Activated CD4-positive, CD25-positive, alpha-beta regulatory T cell treated with anti-CD3 and anti-CD28 coated beads, Interleukin-2, amount 50 U/mL, for 24 hours (primary cell): ENCODE data around the gene ZMYND10.
A peak's percentile ranks its signal among the peaks of the same experiment; 100 is the strongest.

Experiments
- ATAC-seq, 2 donors: fragments of 150-1000 bp; cut with Tn5 transposase; one replicate each; pipeline ENCODE4 v1.10.0; 2021; ENCODE audit warnings: mild to moderate bottlenecking in 1 of 2, moderate library complexity in 1 of 2

Gene ZMYND10

DNA sequence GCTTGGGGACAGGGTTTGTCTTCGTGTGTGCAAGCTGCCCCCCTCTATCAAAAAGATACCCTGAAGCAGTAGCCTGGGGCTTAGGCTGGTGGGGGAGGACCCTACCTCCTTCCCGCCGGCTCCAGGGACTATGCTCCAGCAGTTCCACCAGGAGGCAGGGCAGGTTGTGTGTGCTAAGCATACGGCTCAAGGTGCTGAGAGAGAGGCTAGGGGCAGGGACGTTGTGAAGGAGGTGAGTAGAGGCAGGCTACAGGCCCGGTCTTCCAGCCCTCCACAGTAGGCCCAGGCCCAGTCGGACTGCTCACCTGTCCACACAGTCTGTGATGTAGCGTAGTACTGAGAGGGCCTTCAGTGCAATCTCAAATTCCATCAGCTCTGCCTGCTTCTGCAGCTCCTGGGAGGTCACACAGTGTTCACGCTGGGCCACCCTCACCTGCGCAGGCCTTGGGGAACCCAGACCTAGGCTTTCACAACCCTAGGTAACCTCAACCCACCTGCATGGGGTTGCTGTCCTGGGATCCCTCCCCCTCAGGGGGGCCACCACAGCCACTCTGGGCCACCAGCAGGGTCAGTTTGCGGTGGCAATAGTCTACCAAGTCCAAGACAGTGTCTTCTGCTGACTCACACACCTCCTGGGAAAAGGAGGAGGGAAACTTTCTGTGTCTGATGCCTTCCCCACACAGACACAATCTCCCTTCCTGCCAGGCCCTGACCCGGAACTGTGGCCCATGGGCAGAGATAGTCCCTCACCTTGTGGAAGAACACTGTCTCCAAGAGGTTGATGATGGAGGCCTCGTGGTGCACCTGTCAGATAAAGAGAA, 2.5 kb downstream of the ZMYND10 start:
- no peak for ATAC-seq

DNA sequence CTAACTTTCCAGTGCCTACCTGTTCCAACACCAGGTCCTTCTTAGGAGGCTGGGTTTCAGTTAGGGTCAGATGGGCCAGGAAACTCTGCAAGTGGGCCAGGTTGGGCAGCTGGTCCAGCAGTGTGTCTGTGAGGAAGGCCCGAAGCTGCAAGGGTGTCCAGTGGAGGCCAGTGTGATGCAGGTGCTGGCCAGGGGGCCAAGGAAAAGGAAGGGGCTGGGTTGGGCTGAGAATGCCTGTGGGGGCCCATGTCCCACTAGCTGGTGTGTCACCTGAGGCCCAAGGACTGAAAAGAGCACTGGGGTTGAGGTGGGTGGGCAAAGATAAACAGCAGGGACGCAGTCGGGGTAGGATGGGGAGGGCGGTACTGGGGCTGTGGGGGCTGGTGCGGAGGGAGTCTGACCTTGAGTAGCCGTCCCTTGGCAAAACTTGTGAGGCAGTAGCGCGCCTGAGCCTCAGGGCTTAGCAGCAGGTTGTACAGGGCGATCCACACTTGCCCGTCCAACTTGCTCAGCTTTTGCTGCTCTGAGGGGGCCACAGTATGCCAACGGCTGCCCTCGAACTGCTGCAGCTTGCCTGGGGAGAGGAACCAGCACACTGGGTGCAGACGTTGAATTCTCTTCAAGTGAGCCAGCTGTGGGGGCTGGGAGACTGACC, 3.4 kb downstream of the ZMYND10 start:
- no peak for ATAC-seq

DNA sequence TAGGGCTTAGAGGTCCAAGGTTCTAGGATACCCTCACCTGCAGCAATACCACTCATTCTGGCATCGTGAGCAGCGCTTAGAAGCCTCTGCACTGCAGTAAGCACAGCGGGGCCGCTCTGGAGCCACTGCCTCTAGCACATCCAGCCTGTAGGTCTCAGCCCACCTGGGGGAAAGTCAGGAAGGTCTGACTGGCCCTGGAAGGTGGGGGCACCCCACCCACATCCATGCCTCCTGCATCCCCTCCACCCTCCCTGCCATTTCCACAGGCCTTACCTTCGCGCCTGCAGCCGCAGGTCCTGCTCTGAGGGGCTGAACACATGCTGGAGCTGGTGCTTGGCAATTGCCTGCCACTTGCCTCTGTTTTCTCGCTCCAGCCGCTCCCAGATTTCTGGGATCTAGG, 4.0 kb downstream of the ZMYND10 start:
- ATAC-seq, result no peak

GRCh38 chr3:50340448-50341329, 4.8 kb downstream of the ZMYND10 start, which contains the start of gene RASSF1:
RASSF1 (minus strand) TSS chr3:50340836; CDS start chr3:50340805, 31 bp downstream.
- ATAC-seq, result peak; percentile 12 to 17

- ATAC-seq, result no peak
Measured at GRCh38 chr3:50340147-50340447, 5.4 kb downstream of the ZMYND10 start.

DNA sequence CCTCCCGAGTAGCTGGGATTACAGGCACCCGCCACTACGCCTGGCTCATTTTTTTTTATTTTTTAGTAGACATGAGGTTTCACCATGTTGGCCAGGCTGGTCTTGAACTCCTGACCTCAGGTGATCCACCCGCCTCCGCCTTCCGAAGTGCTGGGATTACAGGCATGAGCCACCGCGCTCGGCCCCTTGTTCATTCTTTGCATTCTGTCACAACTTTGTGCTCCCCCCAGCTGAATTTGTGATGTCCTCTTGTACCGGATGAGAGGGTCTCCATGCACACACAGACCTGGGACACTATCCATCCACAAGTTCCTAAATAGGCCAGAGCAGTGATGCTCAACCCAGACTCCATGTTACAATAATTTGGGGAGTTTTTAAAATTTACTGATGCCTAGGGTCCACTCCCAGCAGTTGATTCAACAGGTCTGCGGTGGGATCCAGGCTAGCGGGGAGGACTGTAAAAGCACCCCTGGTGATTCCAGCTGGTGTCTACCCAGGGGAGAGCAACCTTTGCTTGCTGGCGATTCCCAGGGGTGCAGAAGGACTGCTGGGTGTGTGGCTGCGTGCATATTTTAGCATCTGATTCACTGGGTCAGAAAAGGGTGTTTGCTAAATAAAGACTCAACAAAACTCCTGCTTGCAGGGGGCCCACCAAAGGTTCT, 5.9 kb downstream of the ZMYND10 start:
- ATAC-seq, result no peak

DNA sequence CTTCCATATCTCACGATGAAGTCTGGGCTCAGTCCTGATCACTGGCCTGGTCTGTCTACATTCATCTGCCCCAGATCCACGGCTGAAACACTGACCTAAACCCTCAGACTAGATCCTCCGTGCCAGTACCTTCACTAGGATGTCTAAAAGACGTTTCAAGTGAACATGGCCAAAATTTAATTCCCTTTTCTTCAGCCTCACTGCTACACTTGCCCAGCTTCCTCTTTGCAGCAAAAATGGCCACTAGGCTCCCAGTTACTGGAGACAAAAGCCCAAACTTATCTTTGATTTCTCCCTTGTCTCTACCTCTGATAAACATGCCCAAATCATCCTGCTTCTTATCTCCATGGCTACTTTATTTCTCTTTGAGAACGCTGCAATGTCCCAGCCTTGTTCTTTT, 6.6 kb downstream of the ZMYND10 start:
- no peak for ATAC-seq

- peak; percentile 83 to 84 for ATAC-seq
Measured at GRCh38 chr3:50337175-50337861, 8.2 kb downstream of the ZMYND10 start.

GRCh38 chr3:50336452-50337174, 8.9 kb downstream of the ZMYND10 start:
- ATAC-seq, result peak; percentile 34 to 36

DNA sequence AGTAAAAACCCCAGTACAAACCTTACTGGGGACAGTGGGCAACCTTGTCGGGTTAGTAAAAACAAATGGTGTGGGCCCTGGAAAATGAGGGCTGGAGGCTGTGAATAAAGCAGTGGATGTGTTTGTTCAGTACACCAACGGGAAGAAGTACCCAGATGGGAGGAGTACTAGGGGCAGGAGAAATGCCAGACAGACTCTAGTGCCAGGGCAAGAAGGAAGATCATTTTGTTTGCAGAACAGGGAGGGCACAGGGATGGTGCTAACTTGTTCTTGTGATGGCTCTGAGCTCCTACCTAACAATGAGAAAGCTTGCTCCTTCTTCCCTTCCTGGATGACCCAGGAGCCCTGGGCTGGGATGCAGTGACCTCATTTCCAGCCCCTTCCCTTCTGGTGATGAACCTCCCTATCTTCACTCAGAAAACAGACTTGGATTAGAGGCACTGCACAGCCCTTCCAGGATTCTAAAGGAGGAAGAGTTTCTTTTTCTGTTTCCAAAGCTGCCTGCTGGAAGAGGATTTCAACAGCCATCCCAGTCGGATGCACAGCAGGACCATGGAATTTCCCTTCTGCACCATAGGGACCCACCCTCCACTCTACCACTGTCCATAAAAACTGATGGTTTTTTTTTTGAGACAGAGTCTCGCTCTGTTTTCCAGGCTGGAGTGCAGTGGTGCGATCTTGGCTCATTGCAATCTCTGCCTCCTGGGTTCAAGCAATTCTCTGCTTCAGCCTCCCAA, 11.0 kb downstream of the ZMYND10 start:
- ATAC-seq, result no peak

DNA sequence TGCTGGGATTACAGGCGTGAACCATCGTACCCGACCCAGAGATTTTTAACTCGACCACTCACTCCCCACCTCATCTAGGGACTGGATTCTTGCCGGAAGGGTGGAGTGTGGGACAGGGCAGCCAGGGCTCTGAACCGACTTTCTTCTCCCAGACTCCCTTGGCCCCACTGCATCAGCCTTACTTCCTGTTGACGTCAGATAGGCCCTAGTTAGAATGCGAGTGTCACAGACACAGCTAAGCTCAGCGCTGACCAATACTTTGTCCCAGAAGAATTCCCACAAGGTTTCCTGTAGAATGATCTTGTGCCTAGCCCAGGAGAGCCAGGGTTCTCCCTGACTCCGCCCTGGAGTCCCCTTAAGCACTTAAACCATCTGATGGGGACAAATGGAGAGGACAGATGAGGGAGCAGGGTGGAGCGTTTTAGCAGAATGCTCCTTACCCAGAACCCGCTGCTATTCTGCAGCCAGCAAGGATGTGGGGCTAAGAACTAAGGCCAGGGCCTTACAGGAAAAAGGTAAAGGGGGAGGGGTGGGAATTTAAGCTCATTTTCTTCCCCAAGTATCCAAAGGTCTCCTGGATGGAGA, 11.7 kb downstream of the ZMYND10 start:
- no peak for ATAC-seq

GRCh38 chr3:50331364-50331907, 14.1 kb downstream of the ZMYND10 start:
- no peak for ATAC-seq

- no peak for ATAC-seq
Measured at GRCh38 chr3:50330330-50330729, 15.2 kb downstream of the ZMYND10 start.

GRCh38 chr3:50327943-50328691, 17.4 kb downstream of the ZMYND10 start, which contains the start of gene TUSC2:
TUSC2 (minus strand) TSS chr3:50328223; CDS start chr3:50328099, 124 bp downstream.
- ATAC-seq, result peak; percentile 95 to 96

DNA sequence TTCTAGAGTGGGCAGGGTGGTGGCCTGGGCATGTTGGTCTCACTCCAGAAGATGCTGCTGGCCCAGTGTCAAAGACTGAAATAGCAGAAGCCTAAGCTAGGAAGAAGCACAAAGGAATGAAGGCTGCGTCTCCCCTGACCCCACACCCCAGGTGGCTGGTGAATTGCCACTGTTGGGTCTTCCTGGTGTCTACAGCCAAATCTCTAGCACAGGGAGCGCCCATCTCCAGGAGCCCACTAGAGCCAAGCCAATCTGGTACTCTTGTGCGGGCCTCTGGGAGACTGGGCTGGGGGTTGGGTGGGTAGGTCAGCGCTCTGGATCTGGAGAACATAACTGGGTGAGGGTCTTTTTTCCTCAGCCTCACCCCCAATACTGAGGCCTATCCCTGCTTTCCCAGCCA, 18.4 kb downstream of the ZMYND10 start:
- ATAC-seq, result no peak

DNA sequence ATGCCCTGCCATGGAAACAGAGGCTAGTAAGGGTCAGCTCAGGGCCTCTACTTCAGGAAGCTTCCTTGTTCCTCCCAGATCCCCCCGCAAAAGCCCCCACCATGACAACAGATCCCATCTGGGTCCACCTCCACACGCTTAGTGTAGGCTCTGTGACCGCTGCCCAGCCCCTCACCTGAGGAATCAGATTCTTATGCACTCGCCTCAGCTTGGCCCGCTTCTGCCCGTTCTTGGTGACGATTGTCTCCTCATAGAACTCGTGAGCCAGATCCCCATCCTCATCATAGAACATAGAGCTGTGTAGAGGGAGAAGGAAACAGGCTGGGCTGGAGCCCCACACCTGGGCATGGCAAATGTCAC, 19.4 kb downstream of the ZMYND10 start:
- no peak for ATAC-seq

- no peak for ATAC-seq
Measured at GRCh38 chr3:50325497-50326181, 19.9 kb downstream of the ZMYND10 start.

DNA sequence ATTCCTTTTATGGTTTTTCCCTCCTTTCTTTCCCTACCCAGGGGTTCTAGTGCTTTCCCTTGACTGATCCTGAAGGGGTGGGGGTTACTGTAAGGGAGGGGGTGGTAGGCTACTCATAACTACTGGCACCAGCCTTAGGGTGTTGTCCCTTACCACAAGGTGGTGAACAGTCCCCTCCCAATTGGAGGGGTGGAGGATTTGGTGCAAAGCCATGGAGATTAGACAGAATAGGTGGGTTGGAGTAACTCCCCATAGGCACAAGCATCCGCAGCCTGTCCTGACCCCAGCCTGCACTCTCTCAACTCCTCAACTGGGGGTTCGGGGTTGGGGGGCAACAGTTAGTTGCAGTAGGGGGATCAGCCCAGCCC, 20.4 kb downstream of the ZMYND10 start:
- no peak for ATAC-seq
